NCI-H1930 (cell line): Measurements from ENCODE around the gene FRZB.
A peak's percentile ranks its signal among the peaks of the same experiment; 100 is the strongest.
"Not testable (repeated sequence)": the region's sequence is repeated elsewhere in the genome, so short reads cannot be mapped to it uniquely, and the experiment has no call there.

Source experiments
- DNase-seq, 2 experiments: peaks; one replicate each; lab custom pipeline; 2025; lab: John Stamatoyannopoulos, UW

Gene FRZB

GRCh38 chr2:182890773-182891378, 24.4 kb upstream of the FRZB start:
- peak in 1 of 2 experiments; percentile 78 for DNase-seq

- DNase-seq, result peak in 1 of 2 experiments; percentile 78
Measured at GRCh38 chr2:182890305-182890704, 23.9 kb upstream of the FRZB start.

- peak in 1 of 2 experiments; percentile 27 for DNase-seq
Measured at GRCh38 chr2:182887753-182888415, 21.4 kb upstream of the FRZB start.

- DNase-seq, result no peak
Measured at GRCh38 chr2:182887093-182887492, 20.7 kb upstream of the FRZB start.

GRCh38 chr2:182885771-182886170, 19.3 kb upstream of the FRZB start:
- DNase-seq, result no peak

GRCh38 chr2:182883451-182883850, 17.0 kb upstream of the FRZB start:
- no peak for DNase-seq

GRCh38 chr2:182880100-182880499, 13.7 kb upstream of the FRZB start:
- DNase-seq, result not testable (repeated sequence)

GRCh38 chr2:182876653-182877052, 10.2 kb upstream of the FRZB start:
- DNase-seq, result not testable (repeated sequence)

GRCh38 chr2:182870227-182870626, 3.8 kb upstream of the FRZB start:
- peak; percentile 13 to 30 for DNase-seq

GRCh38 chr2:182868054-182868796, 1.8 kb upstream of the FRZB start:
- DNase-seq, result no peak

GRCh38 chr2:182867426-182868053, 1.1 kb upstream of the FRZB start:
- DNase-seq, result no peak

GRCh38 chr2:182866095-182866460, 359 bp downstream of the FRZB start:
- no peak for DNase-seq

GRCh38 chr2:182864949-182865570, 1.4 kb downstream of the FRZB start:
- no peak for DNase-seq

GRCh38 chr2:182863642-182864041, 2.8 kb downstream of the FRZB start:
- no peak for DNase-seq

- no peak for DNase-seq
Measured at GRCh38 chr2:182862091-182862490, 4.3 kb downstream of the FRZB start.

- no peak for DNase-seq
Measured at GRCh38 chr2:182860858-182861257, 5.6 kb downstream of the FRZB start.

GRCh38 chr2:182858671-182859070, 7.8 kb downstream of the FRZB start:
- no peak for DNase-seq

GRCh38 chr2:182855376-182855775, 11.1 kb downstream of the FRZB start:
- DNase-seq, result no peak

- DNase-seq, result no peak
Measured at GRCh38 chr2:182854375-182855105, 11.9 kb downstream of the FRZB start.

GRCh38 chr2:182852801-182853200, 13.6 kb downstream of the FRZB start:
- no peak for DNase-seq

- no peak for DNase-seq
Measured at GRCh38 chr2:182852090-182852489, 14.3 kb downstream of the FRZB start.
